GM18867 (cell line): ENCODE data around the gene ROBO3.

Source experiments
- ATAC-seq: cut with Tn5 transposase; IDR thresholded peaks from one replicate; pipeline ENCODE4 v1.9.1; 2021; ENCODE audit warnings: mild to moderate bottlenecking, moderate library complexity; ENCODE audit not compliant: unreplicated experiment

The ROBO3 gene, protein sequence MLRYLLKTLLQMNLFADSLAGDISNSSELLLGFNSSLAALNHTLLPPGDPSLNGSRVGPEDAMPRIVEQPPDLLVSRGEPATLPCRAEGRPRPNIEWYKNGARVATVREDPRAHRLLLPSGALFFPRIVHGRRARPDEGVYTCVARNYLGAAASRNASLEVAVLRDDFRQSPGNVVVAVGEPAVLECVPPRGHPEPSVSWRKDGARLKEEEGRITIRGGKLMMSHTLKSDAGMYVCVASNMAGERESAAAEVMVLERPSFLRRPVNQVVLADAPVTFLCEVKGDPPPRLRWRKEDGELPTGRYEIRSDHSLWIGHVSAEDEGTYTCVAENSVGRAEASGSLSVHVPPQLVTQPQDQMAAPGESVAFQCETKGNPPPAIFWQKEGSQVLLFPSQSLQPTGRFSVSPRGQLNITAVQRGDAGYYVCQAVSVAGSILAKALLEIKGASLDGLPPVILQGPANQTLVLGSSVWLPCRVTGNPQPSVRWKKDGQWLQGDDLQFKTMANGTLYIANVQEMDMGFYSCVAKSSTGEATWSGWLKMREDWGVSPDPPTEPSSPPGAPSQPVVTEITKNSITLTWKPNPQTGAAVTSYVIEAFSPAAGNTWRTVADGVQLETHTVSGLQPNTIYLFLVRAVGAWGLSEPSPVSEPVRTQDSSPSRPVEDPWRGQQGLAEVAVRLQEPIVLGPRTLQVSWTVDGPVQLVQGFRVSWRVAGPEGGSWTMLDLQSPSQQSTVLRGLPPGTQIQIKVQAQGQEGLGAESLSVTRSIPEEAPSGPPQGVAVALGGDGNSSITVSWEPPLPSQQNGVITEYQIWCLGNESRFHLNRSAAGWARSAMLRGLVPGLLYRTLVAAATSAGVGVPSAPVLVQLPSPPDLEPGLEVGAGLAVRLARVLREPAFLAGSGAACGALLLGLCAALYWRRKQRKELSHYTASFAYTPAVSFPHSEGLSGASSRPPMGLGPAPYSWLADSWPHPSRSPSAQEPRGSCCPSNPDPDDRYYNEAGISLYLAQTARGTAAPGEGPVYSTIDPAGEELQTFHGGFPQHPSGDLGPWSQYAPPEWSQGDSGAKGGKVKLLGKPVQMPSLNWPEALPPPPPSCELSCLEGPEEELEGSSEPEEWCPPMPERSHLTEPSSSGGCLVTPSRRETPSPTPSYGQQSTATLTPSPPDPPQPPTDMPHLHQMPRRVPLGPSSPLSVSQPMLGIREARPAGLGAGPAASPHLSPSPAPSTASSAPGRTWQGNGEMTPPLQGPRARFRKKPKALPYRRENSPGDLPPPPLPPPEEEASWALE (N-terminal part only)

GRCh38 chr11:124865181-124865901 is at the start of gene ROBO3:
Gene ROBO3 (plus strand): TSS chr11:124865432. CDS start chr11:124865578, 146 bp downstream.
- ATAC-seq, result no peak

GRCh38 chr11:124817036-124817435 is 48.2 kb upstream of the ROBO3 start:
- ATAC-seq, result no peak

GRCh38 chr11:124821995-124822730 is 43.1 kb upstream of the ROBO3 start:
- no peak for ATAC-seq

DNA sequence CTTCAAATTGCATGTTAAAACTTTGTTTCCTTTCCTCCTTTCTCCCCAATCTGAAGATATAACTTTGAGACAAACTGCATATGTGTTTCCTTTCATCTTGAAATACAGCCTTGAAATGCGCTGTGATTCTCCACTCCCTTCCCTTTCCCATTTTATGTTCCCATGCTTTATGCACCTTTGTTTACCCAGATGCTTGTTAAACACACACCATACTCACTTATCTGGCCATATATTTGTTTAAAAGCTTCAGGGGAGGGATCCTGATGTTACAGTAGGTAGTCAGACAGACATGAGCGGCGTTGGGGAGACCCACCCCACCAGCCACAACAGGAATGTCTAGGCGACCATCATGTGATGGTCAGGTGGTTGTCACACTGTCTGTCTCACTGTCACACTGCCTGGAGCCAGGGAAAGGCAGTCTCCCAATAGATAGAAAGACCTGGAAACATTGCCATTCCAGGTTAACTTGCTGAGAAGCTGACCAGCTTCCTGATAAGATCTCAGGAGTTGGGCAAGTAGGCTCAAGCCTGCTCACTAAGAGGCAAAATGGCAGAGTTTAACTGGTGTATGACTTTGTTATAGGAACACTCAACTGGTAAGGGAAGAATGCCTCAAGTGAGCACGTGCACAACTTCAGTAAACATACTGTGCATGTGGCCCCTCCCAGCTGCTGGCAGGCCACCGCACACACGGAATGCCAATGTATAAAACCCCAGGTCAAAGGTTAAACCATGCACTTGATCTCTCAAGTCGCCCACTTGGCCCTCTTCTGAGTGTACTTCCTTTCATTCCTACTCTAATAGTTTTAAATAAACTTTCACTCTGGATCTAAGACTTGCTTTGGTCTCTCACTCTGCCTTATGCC is 41.5 kb upstream of the ROBO3 start:
- no peak for ATAC-seq

DNA sequence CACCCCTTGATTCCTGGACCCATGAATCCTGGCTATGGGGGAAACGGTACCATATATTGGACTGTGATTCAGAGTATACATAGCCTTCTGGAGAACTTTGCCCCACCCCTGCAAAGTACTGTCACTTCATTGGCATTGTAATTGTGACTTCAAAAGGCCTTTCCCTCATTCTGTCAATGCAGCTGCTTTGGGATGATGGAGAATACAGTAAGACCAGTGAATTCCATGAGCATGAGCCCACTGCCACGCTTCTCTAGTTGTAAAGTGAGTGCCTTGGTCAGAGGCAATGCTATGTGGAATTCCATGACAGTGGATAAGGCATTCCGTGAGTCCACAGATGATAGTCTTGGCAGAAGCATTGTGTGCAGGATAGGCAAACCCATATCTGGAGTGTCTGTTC is 39.4 kb upstream of the ROBO3 start:
- no peak for ATAC-seq

GRCh38 chr11:124829986-124830385 is 35.2 kb upstream of the ROBO3 start:
- no peak for ATAC-seq

- ATAC-seq, result no peak
These were observed 34.5 kb upstream of the ROBO3 start for GRCh38 chr11:124830749-124831148.

DNA sequence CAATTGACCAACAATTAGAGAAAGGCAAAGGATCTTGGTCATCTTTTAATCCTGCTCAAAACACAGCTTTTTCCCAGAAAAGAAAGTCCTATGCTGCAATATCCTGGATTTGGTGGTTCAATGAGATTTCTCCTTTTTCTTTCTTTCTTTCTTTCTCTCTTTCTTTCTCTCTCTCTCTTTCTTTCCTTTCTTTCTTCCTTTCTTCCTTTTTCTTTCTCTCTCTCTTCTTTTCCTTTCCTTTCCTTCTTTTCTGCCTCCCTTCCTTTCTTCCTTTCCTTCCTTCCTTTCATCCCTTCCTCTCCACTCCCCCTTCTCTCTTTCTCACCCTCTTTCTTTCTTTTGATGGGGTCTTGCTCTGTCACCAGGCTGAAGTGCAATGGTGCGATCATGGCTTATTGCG is 33.3 kb upstream of the ROBO3 start:
- no peak for ATAC-seq

- no peak for ATAC-seq
These were observed 32.7 kb upstream of the ROBO3 start for GRCh38 chr11:124832571-124832970.

GRCh38 chr11:124834526-124835180 is 30.6 kb upstream of the ROBO3 start:
- ATAC-seq, result no peak

DNA sequence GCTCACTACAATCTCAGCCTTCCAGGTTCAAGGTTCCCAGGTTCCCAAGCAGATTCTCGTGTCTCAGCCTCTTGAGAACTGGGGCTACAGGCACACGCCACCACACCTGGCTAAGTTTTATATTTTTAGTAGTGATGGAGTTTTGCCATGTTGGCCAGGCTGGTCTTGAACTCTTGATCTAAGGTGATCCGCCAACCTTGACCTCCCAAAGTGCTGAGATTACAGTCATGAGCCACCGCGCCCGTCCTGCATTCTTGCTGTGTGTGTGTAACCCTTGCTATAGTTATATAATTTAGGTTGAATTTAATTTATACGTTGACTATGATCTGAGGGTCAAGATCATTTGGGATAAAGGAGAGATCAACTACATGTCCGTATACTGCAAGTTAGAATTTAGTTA is 29.3 kb upstream of the ROBO3 start:
- ATAC-seq, result no peak

DNA sequence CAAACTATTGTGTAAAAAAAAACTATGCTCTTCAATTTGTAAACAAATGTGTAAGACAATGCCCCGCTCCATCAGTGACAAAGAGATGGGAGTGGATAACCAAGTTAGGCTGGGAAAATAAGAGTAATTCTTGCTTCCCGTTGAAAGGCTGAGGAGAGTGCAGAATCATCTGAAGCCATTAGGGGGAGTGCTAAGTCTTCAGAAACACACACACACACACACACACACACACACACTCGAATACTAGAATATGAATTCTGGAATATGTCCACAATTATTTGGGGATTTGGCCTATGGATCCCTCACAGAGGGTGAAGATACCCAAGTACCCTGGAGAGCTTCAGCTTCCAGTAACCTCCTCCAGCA is 27.8 kb upstream of the ROBO3 start:
- ATAC-seq, result no peak

DNA sequence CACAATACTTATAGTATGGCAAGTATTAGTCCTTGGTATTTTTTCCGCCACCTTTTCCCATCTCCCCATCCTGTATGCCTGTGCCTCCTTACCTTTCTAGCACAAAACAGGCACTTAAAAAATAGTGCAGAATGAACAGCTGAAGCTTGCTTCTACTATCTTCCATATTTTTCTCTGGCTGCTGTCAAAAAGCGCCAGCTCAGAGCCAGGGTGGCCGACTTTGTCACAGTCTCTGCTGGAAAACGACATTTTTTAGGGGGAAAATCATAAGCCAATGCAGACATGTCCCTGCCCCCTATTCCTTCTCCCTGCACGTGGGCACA is 26.5 kb upstream of the ROBO3 start:
- no peak for ATAC-seq

- ATAC-seq, result no peak
These were observed 25.9 kb upstream of the ROBO3 start for GRCh38 chr11:124839128-124839971.

GRCh38 chr11:124839972-124840621 is 25.1 kb upstream of the ROBO3 start:
- no peak for ATAC-seq

DNA sequence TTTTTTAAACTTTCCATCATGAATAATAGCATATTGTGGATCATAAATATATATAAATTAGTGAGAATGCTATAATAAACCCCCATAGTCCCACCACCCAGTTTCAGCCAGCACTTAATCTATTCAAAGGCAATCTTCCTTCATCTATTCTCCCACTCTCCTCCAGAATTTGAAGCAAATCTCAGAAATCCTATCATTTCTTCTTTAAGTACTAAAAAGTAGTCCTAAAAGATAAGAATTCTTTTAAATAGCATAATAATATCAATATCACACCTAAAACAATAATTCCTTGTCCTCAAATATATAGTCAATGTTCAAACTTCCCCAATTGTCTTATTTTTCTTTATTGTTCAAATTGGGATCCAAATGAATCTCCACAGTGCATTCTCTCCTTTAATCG is 24.6 kb upstream of the ROBO3 start:
- no peak for ATAC-seq

GRCh38 chr11:124841201-124841600 is 24.0 kb upstream of the ROBO3 start:
- ATAC-seq, result no peak
